Fibroblast of mammary gland (primary cell): ENCODE measurements around the gene YIF1B.

ENCODE experiments used
- DNase-seq: peaks from one replicate; pipeline ENCODE4 v3.0.0-alpha.2; 2010; ENCODE audit warnings: low read depth
- H3K4me3 ChIP-seq: 2 replicates; pipeline ENCODE4 v1.5.1; 2011; ENCODE audit warnings: low read depth, mild to moderate bottlenecking, low read length, moderate library complexity; ENCODE audit not compliant: control insufficient read depth
- TF ChIP-seq, protein P1 (sequence below): conservative IDR thresholded peaks from 2 replicates; pipeline ENCODE4 v1.5.1; 2011; ENCODE audit warnings: low read depth, low read length, inconsistent platforms; ENCODE audit not compliant: control insufficient read depth, insufficient read depth

The YIF1B gene

DNA sequence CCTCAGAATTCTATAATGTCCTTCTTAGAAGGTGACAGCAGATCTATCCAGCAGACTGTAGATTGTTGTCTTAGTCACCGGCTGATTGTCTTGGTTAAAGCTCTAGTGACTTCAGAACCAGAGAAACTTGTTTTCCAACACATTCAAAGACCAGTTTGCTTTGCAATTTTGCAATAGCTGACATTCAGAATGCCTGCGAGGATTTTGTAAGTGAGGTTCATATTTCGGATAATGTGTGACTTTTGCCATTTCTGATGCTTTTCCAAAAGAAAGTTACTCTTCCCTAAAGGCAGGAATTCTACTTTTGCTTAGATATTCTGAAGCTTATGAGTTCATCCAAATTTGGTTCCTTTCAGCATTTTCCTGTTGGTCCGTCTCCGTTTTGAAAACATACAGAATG is 38.2 kb downstream of the YIF1B start:
- DNase-seq, result peak; percentile 15
- TF ChIP-seq, protein P1, sequence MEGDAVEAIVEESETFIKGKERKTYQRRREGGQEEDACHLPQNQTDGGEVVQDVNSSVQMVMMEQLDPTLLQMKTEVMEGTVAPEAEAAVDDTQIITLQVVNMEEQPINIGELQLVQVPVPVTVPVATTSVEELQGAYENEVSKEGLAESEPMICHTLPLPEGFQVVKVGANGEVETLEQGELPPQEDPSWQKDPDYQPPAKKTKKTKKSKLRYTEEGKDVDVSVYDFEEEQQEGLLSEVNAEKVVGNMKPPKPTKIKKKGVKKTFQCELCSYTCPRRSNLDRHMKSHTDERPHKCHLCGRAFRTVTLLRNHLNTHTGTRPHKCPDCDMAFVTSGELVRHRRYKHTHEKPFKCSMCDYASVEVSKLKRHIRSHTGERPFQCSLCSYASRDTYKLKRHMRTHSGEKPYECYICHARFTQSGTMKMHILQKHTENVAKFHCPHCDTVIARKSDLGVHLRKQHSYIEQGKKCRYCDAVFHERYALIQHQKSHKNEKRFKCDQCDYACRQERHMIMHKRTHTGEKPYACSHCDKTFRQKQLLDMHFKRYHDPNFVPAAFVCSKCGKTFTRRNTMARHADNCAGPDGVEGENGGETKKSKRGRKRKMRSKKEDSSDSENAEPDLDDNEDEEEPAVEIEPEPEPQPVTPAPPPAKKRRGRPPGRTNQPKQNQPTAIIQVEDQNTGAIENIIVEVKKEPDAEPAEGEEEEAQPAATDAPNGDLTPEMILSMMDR, result no peak
- no peak overlapping the region for H3K4me3 ChIP-seq

GRCh38 chr19:38276942-38277517 is 38.7 kb downstream of the YIF1B start:
- H3K4me3 ChIP-seq, result no peak overlapping the region
- no peak for DNase-seq
- TF ChIP-seq, protein P1, result no peak

DNA sequence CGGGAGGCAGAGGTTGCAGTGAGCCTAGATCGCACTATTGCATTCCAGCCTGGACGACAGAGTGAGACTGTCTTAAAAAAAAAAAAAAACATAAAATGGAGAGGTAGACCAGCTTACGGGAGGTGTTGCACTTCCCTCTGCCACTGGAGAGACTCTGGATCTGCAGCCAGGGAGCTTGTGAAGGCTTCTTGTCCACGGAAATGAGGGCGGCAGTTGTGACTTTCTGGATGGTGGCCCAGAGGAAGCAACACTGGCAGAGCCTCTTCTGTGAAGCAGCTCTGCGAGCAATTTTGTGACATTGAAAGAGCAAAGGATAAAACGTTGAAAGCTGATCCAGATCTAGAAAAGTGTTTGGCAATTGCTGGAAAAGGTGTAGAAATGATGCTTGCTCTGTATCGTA is 41.0 kb downstream of the YIF1B start:
- TF ChIP-seq, protein P1, result no peak
- no peak overlapping the region for H3K4me3 ChIP-seq
- DNase-seq, result no peak

DNA sequence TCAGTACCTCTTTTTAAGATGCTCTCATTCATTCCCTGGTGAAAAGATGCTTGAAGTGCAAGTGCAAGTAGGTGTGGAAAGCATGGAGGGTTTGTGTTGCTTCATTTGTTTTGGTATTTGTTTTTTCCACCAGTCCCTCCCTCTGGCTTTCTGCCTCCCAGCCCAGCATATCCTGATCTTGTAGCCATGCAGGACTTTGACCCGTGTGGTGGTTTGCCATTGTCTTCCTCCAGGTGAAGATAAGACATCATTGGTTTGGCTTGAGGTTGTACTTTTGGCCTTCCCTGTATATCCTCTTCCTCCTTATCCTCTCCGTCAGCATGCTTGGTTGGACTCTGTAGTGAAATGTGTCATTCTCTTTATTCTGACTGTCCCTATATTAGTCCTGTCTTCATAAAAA is 42.2 kb downstream of the YIF1B start:
- no peak overlapping the region for H3K4me3 ChIP-seq
- TF ChIP-seq, protein P1, result no peak
- no peak for DNase-seq

DNA sequence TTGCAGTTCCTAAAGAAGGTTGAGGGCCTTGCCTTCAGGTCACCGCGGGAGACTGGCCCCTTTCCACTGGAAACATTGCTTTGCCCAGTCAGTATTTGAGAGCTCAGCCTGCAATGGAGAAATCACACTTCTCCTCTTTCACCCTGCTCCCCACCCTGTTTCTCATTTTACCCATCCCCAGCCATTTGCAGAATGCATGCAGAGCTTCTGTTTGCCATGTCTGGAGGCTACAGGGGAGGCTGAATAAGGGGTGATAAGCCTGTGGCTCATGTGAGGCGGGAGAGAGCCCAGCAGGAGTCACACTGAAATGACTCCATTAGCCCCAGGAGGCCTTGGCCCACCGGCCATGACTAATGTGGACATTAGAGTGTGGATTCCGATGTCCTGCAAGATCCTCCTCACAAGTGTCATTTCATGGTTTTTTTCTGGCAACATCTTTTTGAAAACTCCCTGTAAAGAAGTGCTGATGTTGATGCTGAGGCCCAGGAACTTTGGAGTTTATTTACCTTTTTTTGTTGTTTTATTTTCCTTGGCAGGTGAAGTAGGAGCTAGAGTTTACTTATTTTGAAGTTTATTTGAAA is 45.1 kb downstream of the YIF1B start:
- DNase-seq, result no peak
- TF ChIP-seq, protein P1, result no peak
- H3K4me3 ChIP-seq, result no peak overlapping the region

- H3K4me3 ChIP-seq, result no peak overlapping the region
- TF ChIP-seq, protein P1, result no peak
- DNase-seq, result no peak
These were observed 47.2 kb downstream of the YIF1B start for GRCh38 chr19:38268539-38268938.
